Endothelial cell (in vitro differentiated cells): Measurements from ENCODE around the gene TNS3. TPM values are rescaled to one million over a fixed set of nuclear protein-coding genes. Genes with fewer than 3 reads are reported as not detected.

Experiments used
- DNase-seq: peaks from one replicate; pipeline ENCODE4 v3.0.0; 2021; ENCODE audit warnings: low spot score
- H3K27ac Mint-ChIP-seq: one replicate; pipeline ENCODE4 v1.8.0; 2021; ENCODE audit warnings: mixed read lengths, inconsistent platforms; ENCODE audit not compliant: unreplicated experiment
- H3K27me3 Mint-ChIP-seq: one replicate; pipeline ENCODE4 v1.8.0; 2021; ENCODE audit warnings: mild to moderate bottlenecking, moderate library complexity, mixed read lengths, inconsistent platforms; ENCODE audit not compliant: unreplicated experiment
- H3K36me3 Mint-ChIP-seq: one replicate; pipeline ENCODE4 v1.8.0; 2021; ENCODE audit warnings: mild to moderate bottlenecking, low read depth, mixed read lengths, inconsistent platforms; ENCODE audit not compliant: unreplicated experiment
- H3K4me1 Mint-ChIP-seq: one replicate; pipeline ENCODE4 v1.8.0; 2021; ENCODE audit warnings: mild to moderate bottlenecking, mixed read lengths, inconsistent platforms; ENCODE audit not compliant: unreplicated experiment
- H3K4me3 Mint-ChIP-seq: one replicate; pipeline ENCODE4 v1.8.0; 2021; ENCODE audit warnings: mild to moderate bottlenecking, mixed read lengths, inconsistent platforms; ENCODE audit not compliant: unreplicated experiment
- H3K9me3 Mint-ChIP-seq: one replicate; pipeline ENCODE4 v1.8.0; 2021; ENCODE audit warnings: mixed read lengths, inconsistent platforms; ENCODE audit not compliant: unreplicated experiment
- total RNA-seq: library from RNA; stranded (reverse); fragmentation: NEBNext Ultra II Directional; extraction: Animal tissue kit (Norgen Biotek cat#: 25700); gene quantifications from one replicate; pipeline ENCODE4 v1.2.1, GENCODE V29; 2021; ENCODE audit not compliant: unreplicated experiment
- TF ChIP-seq, protein P1 (sequence below): fragments of 200-600 bp; sonication (generic); IDR thresholded peaks from one replicate; pipeline ENCODE4 v1.5.0; 2021; ENCODE audit warnings: antibody characterized with exemption; ENCODE audit not compliant: unreplicated experiment

TNS3 gene
- total RNA-seq, 1 donor from 2014 or later, result 7.5 TPM

GRCh38 chr7:47336472-47337425 lies 245.2 kb downstream of the TNS3 start:
- TF ChIP-seq, protein P1, sequence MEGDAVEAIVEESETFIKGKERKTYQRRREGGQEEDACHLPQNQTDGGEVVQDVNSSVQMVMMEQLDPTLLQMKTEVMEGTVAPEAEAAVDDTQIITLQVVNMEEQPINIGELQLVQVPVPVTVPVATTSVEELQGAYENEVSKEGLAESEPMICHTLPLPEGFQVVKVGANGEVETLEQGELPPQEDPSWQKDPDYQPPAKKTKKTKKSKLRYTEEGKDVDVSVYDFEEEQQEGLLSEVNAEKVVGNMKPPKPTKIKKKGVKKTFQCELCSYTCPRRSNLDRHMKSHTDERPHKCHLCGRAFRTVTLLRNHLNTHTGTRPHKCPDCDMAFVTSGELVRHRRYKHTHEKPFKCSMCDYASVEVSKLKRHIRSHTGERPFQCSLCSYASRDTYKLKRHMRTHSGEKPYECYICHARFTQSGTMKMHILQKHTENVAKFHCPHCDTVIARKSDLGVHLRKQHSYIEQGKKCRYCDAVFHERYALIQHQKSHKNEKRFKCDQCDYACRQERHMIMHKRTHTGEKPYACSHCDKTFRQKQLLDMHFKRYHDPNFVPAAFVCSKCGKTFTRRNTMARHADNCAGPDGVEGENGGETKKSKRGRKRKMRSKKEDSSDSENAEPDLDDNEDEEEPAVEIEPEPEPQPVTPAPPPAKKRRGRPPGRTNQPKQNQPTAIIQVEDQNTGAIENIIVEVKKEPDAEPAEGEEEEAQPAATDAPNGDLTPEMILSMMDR, result no peak
- Mint-ChIP-seq H3K27ac (no peak overlapping the region), H3K9me3 (no peaks in the 10 kb centered on the region), H3K27me3 (peaks cover 3% of the 10 kb centered on the region), H3K4me1 (peaks cover 8% of the 10 kb centered on the region), H3K36me3 (no peaks in the 10 kb centered on the region), H3K4me3 (no peak overlapping the region)
- no peak for DNase-seq

- H3K27me3 Mint-ChIP-seq, result peaks cover 3% of the 10 kb centered on the region
- DNase-seq, result no peak
- H3K4me3 Mint-ChIP-seq, result no peak overlapping the region
- H3K4me1 Mint-ChIP-seq, result peaks cover 9% of the 10 kb centered on the region
- H3K9me3 Mint-ChIP-seq, result no peaks in the 10 kb centered on the region
- no peaks in the 10 kb centered on the region for H3K36me3 Mint-ChIP-seq
- no peak overlapping the region for H3K27ac Mint-ChIP-seq
- TF ChIP-seq, protein P1, result no peak
Observed at GRCh38 chr7:47335557-47336471, 246.1 kb downstream of the TNS3 start.

DNA sequence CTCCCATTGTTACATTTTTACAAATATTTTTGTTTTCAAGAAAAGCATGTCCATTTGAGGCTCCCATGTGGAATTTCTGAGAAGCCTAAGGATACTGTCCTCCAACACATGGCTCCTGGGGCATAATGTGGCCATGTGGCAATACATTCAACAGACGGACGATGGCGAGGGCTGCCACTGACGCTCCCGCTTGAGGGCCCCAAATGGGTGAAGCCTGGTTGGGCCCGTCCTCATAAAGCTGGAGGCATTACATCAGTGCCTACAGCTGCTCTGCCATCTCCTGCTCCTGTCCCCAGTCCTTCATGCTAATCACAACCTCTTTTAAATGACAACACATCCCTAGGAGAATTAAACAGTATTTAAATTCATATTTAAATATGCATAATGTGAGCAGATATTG lies 246.8 kb downstream of the TNS3 start:
- H3K9me3 Mint-ChIP-seq, result no peaks in the 10 kb centered on the region
- peaks cover 10% of the 10 kb centered on the region for H3K4me1 Mint-ChIP-seq
- DNase-seq, result no peak
- H3K36me3 Mint-ChIP-seq, result no peaks in the 10 kb centered on the region
- TF ChIP-seq, protein P1, result no peak
- H3K27me3 Mint-ChIP-seq, result peaks cover 5% of the 10 kb centered on the region
- H3K4me3 Mint-ChIP-seq, result no peak overlapping the region
- H3K27ac Mint-ChIP-seq, result no peak overlapping the region

DNA sequence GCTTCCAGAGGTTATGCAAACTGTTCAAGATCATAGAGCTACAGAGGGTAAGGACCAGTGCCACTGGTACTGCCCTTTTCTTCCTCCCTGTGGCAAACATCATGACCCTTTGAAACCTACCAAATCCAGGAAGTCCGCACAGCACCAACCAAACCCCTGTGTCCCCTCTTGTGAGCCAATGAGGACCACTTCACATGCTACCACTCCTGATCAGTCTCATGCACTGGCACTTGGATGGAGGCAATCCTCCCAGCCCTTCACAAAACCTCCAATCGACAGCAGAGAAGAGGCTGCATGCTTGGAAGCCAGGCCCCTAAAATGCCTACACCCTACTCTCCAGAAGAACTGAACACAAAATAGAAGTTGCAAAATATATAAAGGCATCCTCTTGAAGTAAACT lies 248.0 kb downstream of the TNS3 start:
- Mint-ChIP-seq H3K4me3 (no peak overlapping the region), H3K27ac (no peak overlapping the region), H3K9me3 (no peaks in the 10 kb centered on the region), H3K4me1 (peaks cover 19% of the 10 kb centered on the region), H3K27me3 (peaks cover 6% of the 10 kb centered on the region), H3K36me3 (peaks cover 3% of the 10 kb centered on the region)
- TF ChIP-seq, protein P1, result no peak
- no peak for DNase-seq
